Stimulated activated CD4-positive, alpha-beta T cell treated with anti-CD3 and anti-CD28 coated beads, TNF-alpha, amount 100 ng/mL, for 24 hours (primary cell): ENCODE results near the gene RMDN2.

Source experiments
- DNase-seq, 3 experiments: peaks; one replicate each; pipeline ENCODE4 v3.0.0-alpha.2; 2020; ENCODE audit warnings: low read depth in 3 of 3

The RMDN2 gene, protein sequence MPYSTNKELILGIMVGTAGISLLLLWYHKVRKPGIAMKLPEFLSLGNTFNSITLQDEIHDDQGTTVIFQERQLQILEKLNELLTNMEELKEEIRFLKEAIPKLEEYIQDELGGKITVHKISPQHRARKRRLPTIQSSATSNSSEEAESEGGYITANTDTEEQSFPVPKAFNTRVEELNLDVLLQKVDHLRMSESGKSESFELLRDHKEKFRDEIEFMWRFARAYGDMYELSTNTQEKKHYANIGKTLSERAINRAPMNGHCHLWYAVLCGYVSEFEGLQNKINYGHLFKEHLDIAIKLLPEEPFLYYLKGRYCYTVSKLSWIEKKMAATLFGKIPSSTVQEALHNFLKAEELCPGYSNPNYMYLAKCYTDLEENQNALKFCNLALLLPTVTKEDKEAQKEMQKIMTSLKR

DNA sequence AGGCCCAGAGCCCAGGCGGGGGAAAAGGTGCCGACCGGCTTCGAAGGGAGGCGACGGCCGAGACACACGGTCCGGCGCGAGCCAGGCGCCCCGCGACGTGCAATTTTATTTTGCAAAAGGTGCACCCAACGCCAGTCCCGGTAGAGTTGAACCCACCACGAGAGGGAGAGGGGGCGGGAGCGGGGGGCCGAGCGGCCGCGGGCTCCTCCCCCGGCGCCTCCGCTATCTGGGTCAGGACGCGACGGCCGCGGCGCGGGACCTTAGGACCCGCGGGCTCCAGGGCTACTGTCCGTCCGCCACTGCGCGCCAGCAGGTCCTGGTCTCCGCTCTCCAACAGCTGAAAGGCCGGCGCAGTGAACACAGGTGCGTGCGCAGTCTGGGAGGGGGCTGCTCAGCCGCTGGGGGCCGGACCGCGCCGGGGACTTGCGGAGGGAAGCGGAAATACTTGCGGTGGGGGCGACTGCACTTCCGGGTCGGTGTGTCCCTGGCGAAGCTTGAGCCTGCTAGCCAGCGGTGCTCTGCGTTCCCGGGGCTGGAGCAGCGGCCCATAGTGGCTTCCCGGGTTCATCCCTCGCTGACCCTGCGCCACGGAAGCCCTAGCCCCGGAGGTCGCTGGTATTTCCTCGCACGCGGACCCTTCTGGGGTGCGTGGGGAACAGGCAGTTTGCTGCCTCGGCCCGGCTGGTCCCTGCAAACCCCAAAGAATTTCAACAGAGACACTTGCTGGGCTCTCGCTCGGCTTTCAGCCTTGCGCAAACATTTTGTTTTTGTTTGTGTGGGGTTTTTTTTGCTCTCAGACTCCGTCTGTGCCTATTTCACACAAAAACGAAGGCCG lies at the start of gene RMDN2:
TSS of gene RMDN2 (plus strand) at position 225 of the 835 bp plus-strand sequence. CDS start 3,991 bp downstream, outside the sequence.
- DNase-seq: peak; percentile 55 to 81 (median 66)

DNA sequence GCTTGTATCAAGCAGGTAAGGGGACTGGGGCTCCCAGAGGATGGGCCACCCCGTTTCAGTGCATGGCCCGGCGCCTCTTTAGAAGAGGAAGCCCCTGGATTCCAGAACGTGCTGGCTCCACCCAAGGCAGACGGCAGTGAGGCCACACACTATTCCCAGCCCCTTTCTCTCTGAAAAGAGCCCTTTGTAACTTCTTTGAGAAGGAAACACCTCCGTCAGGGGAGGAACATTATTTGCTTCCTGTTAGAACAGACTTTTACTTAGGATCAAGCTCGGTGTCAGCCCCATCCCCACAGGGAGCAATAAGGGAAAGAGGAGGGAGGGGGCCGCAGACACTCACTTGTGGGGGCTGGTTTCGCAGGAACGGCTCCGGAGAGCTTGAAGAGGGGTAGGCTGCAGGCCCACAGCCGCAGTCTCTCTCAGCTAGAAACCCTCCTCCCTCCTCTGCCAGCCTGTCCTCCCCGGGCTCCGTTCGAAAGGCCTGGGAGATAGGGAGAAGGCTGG lies 49.6 kb upstream of the RMDN2 start:
- no peak for DNase-seq

DNA sequence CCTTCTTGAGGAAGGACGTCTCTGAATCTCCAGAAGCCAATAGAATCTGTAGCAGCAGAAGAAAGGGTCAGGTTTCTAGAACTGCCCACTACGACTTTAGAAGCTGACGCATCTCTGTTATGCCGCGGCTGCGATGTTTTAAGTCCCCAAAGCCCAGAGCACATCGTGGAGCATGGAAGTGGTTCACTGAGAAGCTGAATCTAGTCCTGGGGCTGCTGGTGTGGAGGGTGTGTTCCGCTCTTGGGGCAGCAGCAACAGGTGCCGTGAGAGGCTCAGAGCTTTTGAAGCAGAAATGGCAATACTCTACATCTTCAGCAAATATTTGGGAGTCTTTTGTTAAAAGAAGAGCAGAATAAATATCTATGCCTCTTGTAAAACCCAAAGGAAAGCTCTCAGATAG lies 48.9 kb upstream of the RMDN2 start:
- DNase-seq: no peak

DNA sequence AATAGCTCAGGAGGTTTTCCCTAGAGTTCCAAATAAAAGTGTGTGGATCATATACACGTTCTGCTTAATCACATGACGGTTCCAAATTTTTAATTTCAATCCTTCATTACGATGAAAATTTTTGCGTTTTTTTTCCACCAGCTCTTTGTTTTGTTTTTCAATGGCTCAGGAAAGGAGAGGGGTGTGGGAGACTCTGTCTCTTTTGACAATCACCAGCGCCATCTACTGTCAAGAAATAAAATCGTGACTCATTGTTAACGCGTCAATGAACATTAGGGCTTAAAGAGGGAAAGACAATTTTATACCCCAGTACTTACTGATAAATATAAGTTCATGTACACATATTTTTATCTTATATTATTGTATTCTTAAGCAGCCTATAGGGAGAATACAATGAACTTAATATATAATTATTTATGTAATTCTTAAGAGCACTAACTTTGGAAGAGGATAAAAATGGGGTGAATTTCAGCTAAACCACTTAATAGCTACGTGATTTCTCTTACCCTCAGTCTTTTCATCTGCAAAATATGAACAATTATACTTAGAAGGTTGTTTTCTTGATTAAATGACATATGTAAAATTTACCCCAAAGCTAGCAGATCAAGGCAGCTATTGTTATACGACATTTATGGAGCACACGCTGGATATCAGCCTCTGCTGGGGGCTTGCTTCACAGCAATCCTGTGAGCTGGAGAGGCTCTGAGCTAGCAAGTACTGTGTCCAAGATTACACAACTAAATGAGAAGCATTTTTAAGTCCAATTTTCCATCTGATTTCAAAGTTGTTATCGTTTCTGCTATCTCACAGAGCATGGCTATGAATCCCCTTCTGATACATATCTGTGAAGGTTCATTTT lies 47.4 kb upstream of the RMDN2 start:
- peak in 1 of 3 experiments; percentile 20 for DNase-seq

DNA sequence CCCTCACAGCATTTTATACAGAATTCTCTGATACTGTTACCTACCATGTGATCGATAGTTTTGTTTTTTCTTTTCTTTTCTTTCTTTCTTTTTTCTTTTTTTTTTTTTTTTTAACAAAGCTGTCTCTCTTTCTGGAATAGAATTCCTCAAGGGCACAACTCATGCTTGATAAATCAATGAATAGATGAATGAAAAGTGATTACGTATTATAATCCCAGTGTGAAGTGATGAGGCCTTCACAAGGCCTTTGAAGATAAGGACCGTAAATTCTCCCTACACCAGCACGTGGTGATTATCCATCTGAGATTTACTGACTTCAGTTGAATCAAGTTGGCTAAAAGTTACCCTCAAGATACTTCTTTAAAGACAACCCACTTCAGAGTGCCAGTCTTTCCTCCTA lies 46.6 kb upstream of the RMDN2 start:
- DNase-seq: no peak

DNA sequence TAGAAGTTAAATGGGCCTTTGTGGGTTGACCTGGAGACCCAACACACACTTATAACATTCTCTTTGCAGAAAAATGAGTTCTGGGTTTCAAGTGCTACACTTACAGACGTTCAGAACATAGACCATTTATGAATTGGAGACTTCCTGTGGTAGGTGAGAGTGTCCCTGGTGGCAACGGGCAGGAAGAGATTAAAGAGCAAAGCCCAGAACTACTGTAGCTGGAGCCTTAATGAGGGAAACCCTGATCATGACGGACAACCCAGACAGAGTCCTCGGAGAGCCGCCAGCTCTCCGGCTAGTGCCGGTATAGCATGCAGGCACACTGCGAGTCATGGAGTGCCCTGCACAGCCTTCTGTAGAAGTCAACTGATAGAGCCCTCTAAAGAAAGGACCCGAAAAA lies 44.5 kb upstream of the RMDN2 start:
- DNase-seq: no peak

DNA sequence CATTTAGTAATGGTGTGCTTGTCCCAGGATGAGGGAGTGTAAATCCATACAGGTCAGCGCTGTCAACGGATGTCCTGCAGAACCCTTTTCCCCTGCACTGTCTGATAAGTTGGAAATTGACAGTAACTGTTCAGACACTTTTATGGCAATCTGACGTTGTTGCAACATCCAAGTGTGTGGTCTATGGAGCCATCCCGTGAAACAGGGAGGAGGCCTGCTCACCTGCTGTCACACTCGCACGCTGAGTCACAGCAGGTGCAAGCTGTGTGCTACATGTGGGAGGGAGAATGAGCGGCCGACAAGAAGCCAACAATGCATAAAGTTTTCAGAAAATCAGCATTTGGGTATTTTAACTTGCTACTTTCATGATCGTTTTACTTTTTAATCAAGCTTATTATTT lies 43.7 kb upstream of the RMDN2 start:
- DNase-seq: no peak

DNA sequence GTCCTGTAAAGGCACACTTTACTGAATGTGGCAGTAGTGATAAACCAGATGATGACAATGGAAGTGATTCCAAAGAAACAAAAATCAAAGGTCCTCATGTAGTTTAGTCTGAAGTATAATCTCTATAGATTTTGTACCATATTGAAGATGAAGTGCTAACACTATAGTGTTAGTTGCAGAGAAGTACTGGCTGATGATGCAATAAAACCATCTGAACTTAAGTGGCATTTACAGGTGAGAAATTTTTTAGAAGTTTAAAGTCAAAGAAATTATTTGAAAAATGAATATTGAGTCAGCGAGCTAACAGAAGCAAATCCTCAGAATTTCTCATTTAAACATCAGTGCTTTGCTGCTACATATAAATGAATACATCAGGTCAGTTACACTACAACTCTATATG lies 43.1 kb upstream of the RMDN2 start:
- no peak for DNase-seq

DNA sequence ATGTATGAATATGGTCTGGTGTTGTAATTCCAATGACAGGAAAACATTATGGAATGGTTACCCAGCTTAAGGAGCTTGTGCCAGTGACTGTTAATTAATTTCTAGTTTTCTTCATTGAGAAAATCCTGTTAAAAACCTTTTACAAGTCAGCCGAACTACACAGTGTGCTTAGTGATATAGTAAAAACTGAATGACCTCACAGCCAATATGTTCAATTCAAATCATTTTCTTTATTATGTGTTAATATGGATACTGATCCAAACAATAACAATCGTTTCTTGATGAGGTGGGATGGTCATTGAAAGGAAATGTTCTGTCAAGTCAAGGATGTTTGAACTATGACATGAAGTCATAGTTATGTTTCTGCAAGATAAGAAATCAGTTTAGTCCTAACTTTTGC lies 41.6 kb upstream of the RMDN2 start:
- DNase-seq: no peak

DNA sequence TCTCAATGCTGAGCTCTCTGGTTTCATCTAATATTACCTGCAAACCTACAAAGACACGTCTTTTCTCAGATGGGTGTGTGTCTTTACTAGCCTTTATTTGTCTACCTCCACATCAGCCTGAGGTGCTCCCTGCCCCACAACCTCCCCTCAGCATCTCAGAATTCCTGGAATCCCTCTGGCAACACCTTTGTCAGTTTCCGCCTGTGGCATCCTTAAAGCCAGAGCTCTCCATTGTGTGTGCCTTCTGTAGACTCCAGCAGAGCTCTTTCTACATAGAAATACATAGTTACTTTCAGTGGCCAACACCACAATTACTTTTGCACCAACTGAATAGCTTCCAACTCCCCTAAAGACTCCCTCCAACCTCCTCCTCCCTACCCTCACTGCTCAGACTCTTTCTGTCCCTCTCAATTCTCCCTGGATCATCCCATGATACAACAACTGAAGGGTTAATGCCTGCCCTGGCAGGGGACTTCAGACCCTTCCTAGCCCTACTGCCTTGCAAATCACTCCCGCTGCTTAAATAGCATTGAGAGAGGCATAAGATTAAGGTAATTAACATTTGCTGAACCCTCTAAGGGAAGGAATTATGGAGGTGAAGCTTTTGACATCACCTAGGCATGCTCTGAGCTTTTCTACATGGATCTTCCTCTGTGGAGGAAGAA lies 39.6 kb upstream of the RMDN2 start:
- DNase-seq: no peak

DNA sequence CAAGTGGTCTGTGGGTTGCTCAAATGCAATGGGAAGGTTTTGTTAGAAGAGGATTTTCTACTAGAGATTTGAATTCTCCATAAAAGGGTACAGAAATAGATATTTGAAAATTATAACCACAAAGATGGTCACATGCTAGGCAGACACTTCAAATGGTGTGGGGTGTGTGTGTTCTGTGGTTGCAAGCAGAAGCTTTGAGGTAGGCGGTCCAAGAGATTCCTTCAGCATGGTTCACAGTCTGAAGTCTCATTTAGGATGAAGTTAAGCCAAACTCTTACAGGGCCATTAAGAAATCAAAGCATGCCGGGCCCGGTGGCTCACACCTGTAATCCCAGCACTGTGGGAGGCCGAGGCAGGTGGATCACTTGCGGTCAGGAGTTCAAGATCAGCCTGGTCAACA lies 38.3 kb upstream of the RMDN2 start:
- no peak for DNase-seq

DNA sequence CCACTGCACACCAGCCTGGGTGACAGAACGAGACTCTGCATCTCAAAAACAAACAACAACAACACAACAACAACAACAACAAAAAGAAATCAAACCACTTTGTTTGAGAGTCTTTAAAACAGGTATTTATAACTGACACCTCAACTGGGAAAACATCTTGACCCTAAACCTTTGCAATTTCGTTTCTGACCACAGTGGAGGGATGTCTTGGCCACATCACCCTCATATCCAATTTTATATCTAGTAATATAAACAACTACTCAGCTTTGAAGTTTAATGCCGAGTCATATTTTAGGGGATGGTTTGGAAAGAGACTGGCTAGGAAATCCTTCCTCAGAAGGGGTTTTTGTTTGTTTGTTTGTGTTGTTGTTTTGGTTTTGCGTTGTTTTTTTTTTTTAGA lies 37.8 kb upstream of the RMDN2 start:
- DNase-seq: no peak

DNA sequence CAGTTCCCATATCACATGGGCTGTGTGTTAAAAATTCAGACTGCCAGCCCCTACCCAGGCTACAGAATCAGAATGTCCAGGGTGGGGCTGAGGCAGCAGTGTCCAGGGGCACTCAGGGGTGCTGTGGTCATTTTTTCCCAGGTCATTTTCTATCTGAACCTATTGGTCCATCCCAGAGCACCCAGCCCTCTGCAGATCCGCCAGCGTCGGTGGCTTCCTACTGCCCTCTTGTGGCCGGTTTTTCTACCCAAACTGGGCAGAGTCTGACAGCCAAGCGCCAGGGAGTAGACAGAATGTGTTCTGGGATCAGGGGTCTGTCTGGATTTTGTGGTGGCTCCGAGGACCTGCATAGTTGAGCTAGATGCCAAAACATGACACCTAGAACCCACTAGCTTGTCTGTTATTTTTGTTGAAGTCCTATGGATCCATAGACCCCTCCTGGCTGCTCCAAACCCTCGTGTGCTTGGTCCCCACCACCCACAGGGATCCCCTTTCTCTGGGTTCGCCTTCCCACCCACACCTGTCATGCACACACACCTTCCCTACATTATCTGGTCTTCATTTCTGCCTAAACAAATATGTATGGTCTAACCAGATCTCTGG lies 34.1 kb upstream of the RMDN2 start:
- peak; percentile 44 to 67 (median 49) for DNase-seq

DNA sequence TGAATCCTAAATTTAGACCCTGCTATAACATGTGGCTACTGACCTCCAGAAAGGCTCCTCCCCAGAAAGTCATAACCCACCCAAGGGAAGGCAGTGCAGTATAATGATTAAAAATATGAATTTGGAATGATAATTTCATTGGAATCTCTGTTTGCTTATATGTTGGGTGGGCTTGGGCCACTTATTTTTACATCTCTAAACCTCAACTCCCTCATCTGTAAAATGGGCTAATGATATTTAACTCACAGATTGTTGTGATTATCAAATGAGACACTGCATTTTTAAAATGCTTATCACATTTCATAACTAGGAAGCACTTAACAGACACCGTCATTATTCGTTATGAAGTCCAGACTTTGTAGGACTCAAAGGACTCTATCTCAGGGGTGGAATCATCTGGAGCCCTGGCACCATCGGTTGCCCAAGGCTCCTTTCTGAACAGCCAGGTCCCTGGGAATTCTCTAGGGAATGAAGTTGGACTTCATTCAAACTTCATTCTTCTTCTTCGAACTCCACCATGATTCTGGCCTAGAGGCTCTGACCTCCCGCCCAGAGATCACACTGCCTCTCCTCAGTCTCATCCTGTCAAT lies 33.1 kb upstream of the RMDN2 start:
- no peak for DNase-seq

DNA sequence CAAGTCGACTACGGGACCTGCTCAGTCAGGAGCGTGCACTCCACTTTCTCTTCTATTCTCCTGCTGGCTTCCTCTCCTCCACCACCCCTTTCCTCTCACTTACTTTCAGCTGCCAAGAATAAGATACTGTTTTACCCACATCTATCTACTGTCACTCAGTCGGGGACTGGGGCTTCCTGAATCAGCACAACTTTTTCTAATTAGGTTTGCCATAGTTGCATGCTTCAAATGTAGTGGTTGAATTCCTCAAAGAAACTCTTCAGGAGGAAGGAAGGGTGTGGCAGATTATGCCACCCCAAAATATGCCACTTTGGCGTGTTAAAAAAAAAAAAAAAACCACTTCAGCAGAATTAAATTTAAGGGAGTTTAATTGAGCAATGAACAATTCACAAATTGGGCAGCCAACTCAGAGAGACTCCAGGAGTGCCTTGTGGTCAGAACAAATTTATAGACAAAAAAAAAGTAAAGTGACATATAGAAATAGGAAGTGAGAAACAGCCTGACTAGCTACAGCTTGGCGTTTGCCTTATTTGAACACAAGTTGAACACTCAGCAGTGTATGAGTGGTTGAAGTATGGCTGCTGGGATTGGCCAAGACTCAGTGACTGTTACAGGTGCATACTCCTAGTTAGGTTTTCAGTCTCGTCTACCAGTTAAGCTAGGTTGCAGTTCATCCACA lies 32.5 kb upstream of the RMDN2 start:
- DNase-seq: no peak

DNA sequence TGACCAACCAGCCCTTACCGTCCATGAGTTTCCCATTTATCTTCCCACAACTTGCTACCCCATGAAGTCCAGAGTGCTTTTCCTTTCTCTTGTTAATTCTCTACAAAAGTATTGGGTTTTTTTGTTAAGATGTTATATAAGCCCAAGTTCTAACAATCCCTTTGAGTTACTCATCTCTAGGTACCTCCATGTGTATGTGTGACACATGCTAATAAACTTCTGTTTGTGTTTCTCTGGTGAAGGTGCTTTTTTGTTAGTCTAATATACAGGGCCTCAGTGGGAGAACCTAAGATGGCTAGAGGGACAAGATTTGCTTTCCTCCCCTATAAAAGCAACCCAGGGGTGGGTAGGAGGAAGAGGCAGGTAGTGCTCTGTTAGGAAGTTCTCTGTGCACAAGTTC lies 31.8 kb upstream of the RMDN2 start:
- no peak for DNase-seq

DNA sequence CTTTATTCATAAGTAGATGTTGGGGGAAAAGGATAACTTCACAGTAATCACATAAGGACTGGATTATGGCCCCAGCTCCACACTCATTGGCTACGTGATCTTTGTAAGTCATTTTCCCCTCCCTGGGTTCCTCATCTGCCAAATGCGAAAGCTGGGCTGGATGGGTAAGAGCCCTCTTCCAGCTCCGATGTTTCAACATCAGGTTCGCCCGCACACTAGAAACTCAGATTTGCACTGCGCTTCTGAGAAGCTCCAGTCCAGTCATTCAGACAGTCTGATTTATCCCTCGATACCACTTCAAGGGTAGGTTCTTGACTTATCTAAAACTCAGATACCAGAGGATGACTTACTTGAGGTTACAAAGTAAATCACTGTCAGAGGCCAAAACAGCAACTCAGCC lies 31.0 kb upstream of the RMDN2 start:
- no peak for DNase-seq

DNA sequence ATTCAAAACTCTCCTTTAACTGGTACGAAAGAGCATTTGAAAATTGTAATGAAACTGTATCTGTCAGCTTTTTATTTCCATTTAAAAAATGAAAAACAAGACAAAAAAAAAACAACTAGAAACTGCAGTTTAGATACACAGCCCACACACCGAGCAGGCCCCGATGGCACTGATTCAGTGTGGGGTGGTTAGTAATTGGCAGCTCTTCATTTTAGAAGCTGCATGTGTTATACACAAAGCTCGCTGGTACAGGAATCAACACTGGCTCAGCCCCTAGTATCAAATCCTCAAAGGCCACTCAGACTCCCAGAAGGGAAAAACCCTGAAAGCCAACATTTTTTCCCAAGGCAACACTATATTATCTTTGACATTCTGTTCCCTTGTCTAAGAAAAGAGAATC lies 30.5 kb upstream of the RMDN2 start:
- DNase-seq: no peak

DNA sequence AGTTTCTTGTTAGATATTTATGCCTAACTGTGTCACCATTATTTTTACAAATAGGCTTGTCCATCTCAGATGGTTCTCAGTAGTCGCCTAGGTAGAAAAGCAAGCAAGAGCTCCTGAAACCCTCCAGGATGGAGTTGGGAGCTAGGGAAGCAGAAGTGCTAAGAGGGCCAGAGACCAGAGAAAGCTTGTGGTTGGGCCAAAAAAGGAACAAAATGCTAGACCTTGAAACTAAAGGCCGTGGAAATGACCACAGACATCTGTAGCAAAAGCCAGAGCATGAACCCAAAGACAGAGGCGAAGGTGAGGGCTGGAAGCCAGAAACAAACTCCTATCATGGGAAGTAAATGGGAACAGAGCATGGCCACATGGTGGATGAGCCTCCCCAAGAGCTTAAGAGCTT lies 29.9 kb upstream of the RMDN2 start:
- DNase-seq: no peak

DNA sequence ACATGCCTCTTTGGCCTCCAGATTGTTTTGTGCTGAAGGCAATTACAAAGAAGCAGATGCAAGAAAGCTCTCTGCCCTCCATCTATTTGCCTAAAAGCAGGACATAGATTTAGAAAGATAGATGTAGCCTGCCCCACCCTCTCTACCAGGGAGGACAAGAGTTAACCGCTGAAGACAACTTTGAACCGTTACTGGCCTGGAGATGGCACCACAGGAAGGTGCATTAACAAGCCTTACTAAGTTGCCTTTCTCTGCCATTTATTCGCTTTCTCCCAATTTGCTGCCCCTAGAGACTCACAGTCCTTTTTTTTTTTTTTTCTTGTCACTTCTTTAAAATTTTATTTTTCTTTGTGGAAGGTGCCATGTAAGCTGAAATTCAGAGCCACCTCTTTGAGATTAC lies 28.8 kb upstream of the RMDN2 start:
- no peak for DNase-seq
